ENCODE measurements around the gene CCDC180. TPM values are rescaled to one million over a fixed set of nuclear protein-coding genes. Genes with fewer than 3 reads are reported as not detected.

CCDC180 gene
- total RNA-seq, 1 donor from 2014 or later: 13.0 TPM

Other genes starting within 250 kb of the CCDC180 start
- 4.8 TPM for gene TDRD7, start 104.4 kb downstream of the CCDC180 start, total RNA-seq (ENCODE audit: insufficient read depth, low replicate concordance)
- gene TMOD1, start 194.0 kb downstream of the CCDC180 start, total RNA-seq (ENCODE audit: insufficient read depth, low replicate concordance): 3.4 TPM